Measurements from ENCODE around the gene TBC1D8. TPM values are rescaled to one million over a fixed set of nuclear protein-coding genes. Genes with fewer than 3 reads are reported as not detected.

TBC1D8 gene
- total RNA-seq, 4 donors from 2014 or later: 77.6 to 511 (median 239) TPM

GRCh38 chr2:101106453-101107181 is 44.6 kb downstream of the TBC1D8 start:
- Histone ChIP-seq H3K27me3 (no peaks in the 10 kb centered on the region), H3K4me3 (no peak overlapping the region), H3K9me3 (no peaks in the 10 kb centered on the region), H3K4me1 (peaks cover 0 to 35% (median 0%) of the 10 kb centered on the region in 4 donors), H3K36me3 (no peaks in the 10 kb centered on the region), H3K27ac (no peak overlapping the region)
- no peak for TF ChIP-seq POLR2A (IDR thresholded peaks at IDR 0.05)
- no peak for TF ChIP-seq CTCF (IDR thresholded peaks at IDR 0.05)
- peak in 1 of 3 donors; percentile 61 for DNase-seq

- Histone ChIP-seq H3K27ac (no peak overlapping the region), H3K36me3 (no peaks in the 10 kb centered on the region), H3K9me3 (no peaks in the 10 kb centered on the region), H3K4me1 (peaks cover 0 to 35% (median 0%) of the 10 kb centered on the region in 4 donors), H3K4me3 (no peak overlapping the region), H3K27me3 (no peaks in the 10 kb centered on the region)
- DNase-seq: no peak
- TF ChIP-seq CTCF (IDR thresholded peaks at IDR 0.05): no peak
- no peak for TF ChIP-seq POLR2A (IDR thresholded peaks at IDR 0.05)
These were observed 45.5 kb downstream of the TBC1D8 start for GRCh38 chr2:101105654-101106053.

GRCh38 chr2:101097638-101098037 is 53.5 kb downstream of the TBC1D8 start:
- no peak for DNase-seq
- H3K4me3 ChIP-seq: no peak overlapping the region
- H3K9me3 ChIP-seq: no peaks in the 10 kb centered on the region
- H3K36me3 ChIP-seq: no peaks in the 10 kb centered on the region
- H3K4me1 ChIP-seq: no peaks in the 10 kb centered on the region
- no peak overlapping the region for H3K27ac ChIP-seq
- no peaks in the 10 kb centered on the region for H3K27me3 ChIP-seq
- TF ChIP-seq CTCF (IDR thresholded peaks at IDR 0.05): no peak
- no peak for TF ChIP-seq POLR2A (IDR thresholded peaks at IDR 0.05)

- no peak for TF ChIP-seq CTCF (IDR thresholded peaks at IDR 0.05)
- TF ChIP-seq POLR2A (IDR thresholded peaks at IDR 0.05): no peak
- Histone ChIP-seq H3K36me3 (no peaks in the 10 kb centered on the region), H3K4me3 (no peak overlapping the region), H3K27me3 (no peaks in the 10 kb centered on the region), H3K4me1 (no peaks in the 10 kb centered on the region), H3K9me3 (no peaks in the 10 kb centered on the region), H3K27ac (no peak overlapping the region)
- DNase-seq: no peak
These were observed 54.5 kb downstream of the TBC1D8 start for GRCh38 chr2:101096619-101097142.

GRCh38 chr2:101094351-101094750 is 56.8 kb downstream of the TBC1D8 start:
- no peaks in the 10 kb centered on the region for H3K36me3 ChIP-seq
- H3K27ac ChIP-seq: no peak overlapping the region
- H3K27me3 ChIP-seq: no peaks in the 10 kb centered on the region
- H3K4me1 ChIP-seq: peaks cover 0 to 4% (median 0%) of the 10 kb centered on the region in 4 donors
- TF ChIP-seq POLR2A (IDR thresholded peaks at IDR 0.05) (no peak), CTCF (IDR thresholded peaks at IDR 0.05) (no peak)
- no peak overlapping the region for H3K4me3 ChIP-seq
- no peaks in the 10 kb centered on the region for H3K9me3 ChIP-seq
- no peak for DNase-seq
